Keratinocyte (primary cell): Measurements from ENCODE around the gene ANKRD10.

ENCODE experiments used
- CTCF ChIP-seq, 3 experiments: IDR thresholded peaks in 1 of 3; conservative IDR thresholded peaks in 1 of 3; optimal IDR thresholded peaks in 1 of 3; 2 replicates in 2 of 3; 3 replicates in 1 of 3; pipeline versions ENCODE3 to v1.5.1; 2011; ENCODE audit warnings: low read length in 3 of 3, mild to moderate bottlenecking in 3 of 3, moderate library complexity in 2 of 3, control low read depth in 1 of 3, inconsistent platforms in 1 of 3; ENCODE audit not compliant: insufficient read depth in 2 of 3; ENCODE audit errors: extremely low read depth in 1 of 3
- EZH2 ChIP-seq: IDR thresholded peaks from one replicate; pipeline ENCODE4 v1.6.1; 2012; ENCODE audit warnings: inconsistent platforms, mild to moderate bottlenecking, low read length, moderate library complexity

- no peak for TF ChIP-seq CTCF (optimal IDR thresholded peaks at IDR 0.05 in 1 of 3, IDR thresholded peaks at IDR 0.05 in 1 of 3, conservative IDR thresholded peaks at IDR 0.05 in 1 of 3; ENCODE audit: extremely low read depth in 1 of 3, insufficient read depth in 2 of 3, low read length in 3 of 3)
- TF ChIP-seq EZH2, result no peak
Observed at GRCh38 chr13:110953416-110953815, 38.5 kb upstream of the ANKRD10 start.
